SU-DHL-6 (cell line): Measurements from ENCODE around the gene RALGAPA1.

Experiments
- EZH2phosphoT487 ChIP-seq: fragments of 200-600 bp; sonication (generic), shearing (Covaris generic); conservative IDR thresholded peaks from 2 replicates; pipeline ENCODE4 v1.6.1; 2018; ENCODE audit warnings: mild to moderate bottlenecking, antibody characterized with exemption, low read length, moderate library complexity, mixed read lengths
- TF ChIP-seq, protein P1 (sequence below): fragments of 200-600 bp; sonication (generic); IDR thresholded peaks from one replicate; pipeline ENCODE4 v1.5.1; 2017; ENCODE audit warnings: antibody characterized with exemption, mild to moderate bottlenecking, low read length, moderate library complexity; ENCODE audit not compliant: insufficient read depth, poor library complexity, severe bottlenecking

- TF ChIP-seq, protein P1, sequence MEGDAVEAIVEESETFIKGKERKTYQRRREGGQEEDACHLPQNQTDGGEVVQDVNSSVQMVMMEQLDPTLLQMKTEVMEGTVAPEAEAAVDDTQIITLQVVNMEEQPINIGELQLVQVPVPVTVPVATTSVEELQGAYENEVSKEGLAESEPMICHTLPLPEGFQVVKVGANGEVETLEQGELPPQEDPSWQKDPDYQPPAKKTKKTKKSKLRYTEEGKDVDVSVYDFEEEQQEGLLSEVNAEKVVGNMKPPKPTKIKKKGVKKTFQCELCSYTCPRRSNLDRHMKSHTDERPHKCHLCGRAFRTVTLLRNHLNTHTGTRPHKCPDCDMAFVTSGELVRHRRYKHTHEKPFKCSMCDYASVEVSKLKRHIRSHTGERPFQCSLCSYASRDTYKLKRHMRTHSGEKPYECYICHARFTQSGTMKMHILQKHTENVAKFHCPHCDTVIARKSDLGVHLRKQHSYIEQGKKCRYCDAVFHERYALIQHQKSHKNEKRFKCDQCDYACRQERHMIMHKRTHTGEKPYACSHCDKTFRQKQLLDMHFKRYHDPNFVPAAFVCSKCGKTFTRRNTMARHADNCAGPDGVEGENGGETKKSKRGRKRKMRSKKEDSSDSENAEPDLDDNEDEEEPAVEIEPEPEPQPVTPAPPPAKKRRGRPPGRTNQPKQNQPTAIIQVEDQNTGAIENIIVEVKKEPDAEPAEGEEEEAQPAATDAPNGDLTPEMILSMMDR = no peak
- no peak for TF ChIP-seq EZH2phosphoT487
Measured at GRCh38 chr14:35565871-35566464, 243.1 kb downstream of the RALGAPA1 start.
